ENCODE measurements around the gene CYRIA.

DNA sequence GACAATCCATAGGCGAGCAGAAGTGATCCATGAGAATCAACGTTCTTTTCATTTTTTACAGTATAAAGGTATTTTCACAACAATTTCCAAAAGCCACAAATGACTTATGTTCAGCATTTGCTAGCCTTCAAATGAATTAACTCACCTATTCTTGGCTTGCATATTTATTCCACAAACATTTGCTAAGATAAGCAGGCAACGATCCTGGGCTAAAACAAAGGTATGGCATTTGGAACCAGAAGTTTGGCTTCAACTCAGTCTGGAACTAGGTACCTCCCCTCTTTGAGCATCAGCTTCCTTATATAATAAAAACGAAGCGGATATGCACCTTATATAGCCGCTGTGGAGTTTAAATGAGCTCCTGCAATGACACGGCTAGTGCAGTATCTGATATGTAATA, 20.5 kb downstream of the CYRIA start:
- TF ChIP-seq, protein P1, sequence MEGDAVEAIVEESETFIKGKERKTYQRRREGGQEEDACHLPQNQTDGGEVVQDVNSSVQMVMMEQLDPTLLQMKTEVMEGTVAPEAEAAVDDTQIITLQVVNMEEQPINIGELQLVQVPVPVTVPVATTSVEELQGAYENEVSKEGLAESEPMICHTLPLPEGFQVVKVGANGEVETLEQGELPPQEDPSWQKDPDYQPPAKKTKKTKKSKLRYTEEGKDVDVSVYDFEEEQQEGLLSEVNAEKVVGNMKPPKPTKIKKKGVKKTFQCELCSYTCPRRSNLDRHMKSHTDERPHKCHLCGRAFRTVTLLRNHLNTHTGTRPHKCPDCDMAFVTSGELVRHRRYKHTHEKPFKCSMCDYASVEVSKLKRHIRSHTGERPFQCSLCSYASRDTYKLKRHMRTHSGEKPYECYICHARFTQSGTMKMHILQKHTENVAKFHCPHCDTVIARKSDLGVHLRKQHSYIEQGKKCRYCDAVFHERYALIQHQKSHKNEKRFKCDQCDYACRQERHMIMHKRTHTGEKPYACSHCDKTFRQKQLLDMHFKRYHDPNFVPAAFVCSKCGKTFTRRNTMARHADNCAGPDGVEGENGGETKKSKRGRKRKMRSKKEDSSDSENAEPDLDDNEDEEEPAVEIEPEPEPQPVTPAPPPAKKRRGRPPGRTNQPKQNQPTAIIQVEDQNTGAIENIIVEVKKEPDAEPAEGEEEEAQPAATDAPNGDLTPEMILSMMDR (IDR thresholded peaks at IDR 0.05), result no peak
- TF ChIP-seq POLR2A (IDR thresholded peaks at IDR 0.05), result no peak
